Skeletal muscle tissue (tissue), 4 donors: ENCODE measurements around the gene LAMA2. TPM values are rescaled to one million over a fixed set of nuclear protein-coding genes. Genes with fewer than 3 reads are reported as not detected.

Source experiments
- H3K27ac ChIP-seq: one replicate; pipeline ENCODE4 v1.7.0; 2013; ENCODE audit warnings: mild to moderate bottlenecking, low read depth, low read length, inconsistent platforms
- H3K27me3 ChIP-seq, 3 donors: one replicate each; pipeline ENCODE4 v1.7.0; 2013; ENCODE audit warnings: low read length in 3 of 3; ENCODE audit not compliant: control insufficient read depth in 3 of 3, insufficient read depth in 3 of 3
- H3K36me3 ChIP-seq, 3 donors: one replicate each; pipeline ENCODE4 v1.7.0; 2013; ENCODE audit warnings: low read length in 3 of 3; ENCODE audit not compliant: control insufficient read depth in 3 of 3, insufficient read depth in 3 of 3
- H3K4me1 ChIP-seq, 3 donors: one replicate each; pipeline ENCODE4 v1.7.0; 2013; ENCODE audit warnings: low read length in 3 of 3, mild to moderate bottlenecking in 3 of 3; ENCODE audit not compliant: control insufficient read depth in 3 of 3, insufficient read depth in 3 of 3
- H3K4me3 ChIP-seq, 3 donors: one replicate each; pipeline ENCODE4 v1.7.0; 2013; ENCODE audit warnings: low read length in 3 of 3
- H3K9ac ChIP-seq, 3 donors: one replicate each; pipeline ENCODE4 v1.7.0; 2013; ENCODE audit warnings: low read length in 3 of 3, mild to moderate bottlenecking in 3 of 3, moderate library complexity in 2 of 3, low read depth in 1 of 3
- H3K9me3 ChIP-seq, 3 donors: one replicate each; pipeline ENCODE4 v1.7.0; 2013; ENCODE audit warnings: low read length in 3 of 3; ENCODE audit not compliant: control insufficient read depth in 3 of 3
- total RNA-seq: library from RNA; depleted of rRNA; stranded (reverse); fragments of >200 nt; gene quantifications from one replicate; pipeline ENCODE4 v1.2.3, GENCODE V29; 2014
- donor health status: Osteomylitis.

The LAMA2 gene
- total RNA-seq, 1 donor from 2014 or later = 187 TPM

DNA sequence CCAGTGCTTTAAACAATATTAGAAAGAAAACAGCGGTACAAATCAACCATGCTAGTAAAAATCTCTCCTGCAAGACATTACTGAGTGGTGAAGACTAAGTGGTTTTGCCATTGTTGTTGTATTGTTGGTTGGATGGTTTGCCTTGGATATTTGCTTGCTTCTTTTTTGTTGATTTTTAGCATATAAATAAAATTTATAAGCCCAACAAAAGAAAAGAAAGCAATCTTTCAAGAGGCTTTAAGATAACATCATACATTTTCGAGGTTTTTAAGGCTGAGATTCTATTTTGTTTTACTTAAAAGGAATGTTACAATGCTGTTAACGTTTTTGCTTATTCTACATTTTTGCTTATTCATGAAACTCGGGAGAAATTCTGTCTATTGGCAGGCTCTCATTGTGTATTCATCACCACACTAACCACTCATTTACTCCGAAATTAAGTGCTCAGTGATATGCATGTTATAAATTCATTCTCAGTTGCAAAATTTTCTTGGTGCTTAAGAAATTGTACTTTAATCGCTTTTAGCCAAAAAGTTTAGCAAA, 139.1 kb downstream of the LAMA2 start:
- H3K27ac ChIP-seq = no peak overlapping the region
- H3K9ac ChIP-seq = no peak overlapping the region
- H3K27me3 ChIP-seq = no peaks in the 10 kb centered on the region
- no peaks in the 10 kb centered on the region for H3K4me1 ChIP-seq
- no peak overlapping the region for H3K4me3 ChIP-seq
- no peaks in the 10 kb centered on the region for H3K36me3 ChIP-seq
- no peaks in the 10 kb centered on the region for H3K9me3 ChIP-seq

DNA sequence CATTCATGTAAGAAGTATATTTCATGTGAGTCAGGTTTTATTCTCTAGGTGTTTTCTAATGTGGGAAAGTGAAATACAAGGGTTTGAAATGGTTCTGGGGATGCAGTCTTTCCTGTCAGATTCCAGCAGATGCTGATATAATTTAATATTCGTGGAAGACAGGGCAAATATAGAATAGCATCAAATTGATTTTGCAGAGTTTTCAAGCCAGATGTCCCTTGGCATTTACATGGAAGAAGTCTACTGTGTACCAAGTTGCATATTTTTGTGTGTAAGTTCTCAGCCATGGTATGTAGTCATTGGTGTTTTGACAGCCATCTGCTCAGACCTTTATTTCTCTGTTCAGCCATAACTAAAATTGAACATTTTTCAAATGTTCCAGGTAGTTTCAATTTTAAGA, 143.7 kb downstream of the LAMA2 start:
- Histone ChIP-seq H3K9me3 (no peaks in the 10 kb centered on the region), H3K27me3 (no peaks in the 10 kb centered on the region), H3K27ac (no peak overlapping the region), H3K4me3 (no peak overlapping the region), H3K4me1 (no peaks in the 10 kb centered on the region), H3K36me3 (no peaks in the 10 kb centered on the region), H3K9ac (no peak overlapping the region)

DNA sequence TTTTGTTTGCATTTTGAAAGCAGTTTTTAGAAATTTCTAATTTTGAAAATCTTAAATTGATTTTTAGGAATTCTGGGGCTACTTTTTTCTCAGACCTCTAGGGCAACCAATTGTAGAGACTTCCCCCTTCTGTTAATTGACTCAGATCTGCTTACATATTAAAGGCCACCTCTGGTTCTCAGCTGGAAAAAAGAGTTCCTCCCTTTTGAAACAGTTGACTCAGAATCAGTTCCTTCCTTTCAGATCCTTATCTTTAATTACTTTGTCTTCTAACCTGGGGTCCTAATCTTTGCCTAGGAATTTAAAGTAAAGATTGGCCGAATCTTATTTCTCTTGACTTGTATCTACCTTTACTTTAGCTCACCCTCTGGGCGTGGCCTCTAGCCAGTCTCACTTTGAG, 146.8 kb downstream of the LAMA2 start:
- H3K27me3 ChIP-seq = no peaks in the 10 kb centered on the region
- H3K27ac ChIP-seq = no peak overlapping the region
- H3K4me3 ChIP-seq = no peak overlapping the region
- H3K4me1 ChIP-seq = no peaks in the 10 kb centered on the region
- no peaks in the 10 kb centered on the region for H3K36me3 ChIP-seq
- no peak overlapping the region for H3K9ac ChIP-seq
- no peaks in the 10 kb centered on the region for H3K9me3 ChIP-seq

DNA sequence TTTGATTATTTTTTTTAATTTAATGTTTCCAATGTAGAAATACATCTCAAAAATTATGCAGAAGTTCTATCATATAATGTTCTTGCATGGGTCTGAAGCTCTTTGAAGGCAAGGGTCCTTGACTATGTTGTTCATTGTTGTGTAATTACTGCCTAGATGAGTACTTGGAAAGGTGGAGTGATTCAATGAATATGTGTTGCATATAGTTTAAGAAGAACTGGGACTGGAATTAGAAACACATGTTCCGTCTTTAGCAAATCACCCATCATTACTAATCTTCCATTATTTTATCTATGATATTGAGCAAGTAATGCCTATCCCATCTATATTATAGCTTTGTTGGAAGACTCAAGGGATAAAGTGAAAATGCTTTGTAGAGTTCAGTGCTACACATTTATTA, 147.3 kb downstream of the LAMA2 start:
- H3K36me3 ChIP-seq = no peaks in the 10 kb centered on the region
- H3K9ac ChIP-seq = no peak overlapping the region
- no peaks in the 10 kb centered on the region for H3K27me3 ChIP-seq
- no peaks in the 10 kb centered on the region for H3K9me3 ChIP-seq
- no peak overlapping the region for H3K4me3 ChIP-seq
- H3K4me1 ChIP-seq = no peaks in the 10 kb centered on the region
- no peak overlapping the region for H3K27ac ChIP-seq

DNA sequence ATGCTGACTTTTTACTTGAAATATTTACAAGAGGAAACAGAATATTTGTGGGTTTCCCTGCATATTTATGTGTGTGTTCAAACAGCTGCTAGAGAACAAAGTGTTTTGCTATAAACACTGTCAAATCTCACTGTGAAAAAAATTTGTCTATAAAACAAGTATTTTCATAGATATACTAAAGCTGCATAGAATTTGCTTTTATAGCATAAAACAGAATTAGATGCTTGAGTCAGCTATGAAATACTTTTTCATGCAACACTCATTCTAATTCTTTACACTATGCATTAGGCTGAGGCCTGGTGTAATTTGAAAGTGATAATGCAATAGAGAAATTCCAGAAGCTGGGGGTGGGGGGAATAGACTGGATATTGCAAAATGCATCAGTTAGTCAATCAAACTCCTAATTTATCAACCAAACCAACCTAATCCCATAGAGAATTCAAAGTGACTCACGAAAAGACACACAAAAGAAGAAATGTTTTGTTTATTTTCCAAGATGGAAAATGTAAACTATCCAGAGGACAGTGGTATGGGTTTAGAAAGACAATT, 148.2 kb downstream of the LAMA2 start:
- H3K4me3 ChIP-seq = no peak overlapping the region
- H3K27me3 ChIP-seq = no peaks in the 10 kb centered on the region
- H3K4me1 ChIP-seq = no peaks in the 10 kb centered on the region
- no peak overlapping the region for H3K9ac ChIP-seq
- H3K9me3 ChIP-seq = no peaks in the 10 kb centered on the region
- H3K27ac ChIP-seq = no peak overlapping the region
- H3K36me3 ChIP-seq = no peaks in the 10 kb centered on the region

DNA sequence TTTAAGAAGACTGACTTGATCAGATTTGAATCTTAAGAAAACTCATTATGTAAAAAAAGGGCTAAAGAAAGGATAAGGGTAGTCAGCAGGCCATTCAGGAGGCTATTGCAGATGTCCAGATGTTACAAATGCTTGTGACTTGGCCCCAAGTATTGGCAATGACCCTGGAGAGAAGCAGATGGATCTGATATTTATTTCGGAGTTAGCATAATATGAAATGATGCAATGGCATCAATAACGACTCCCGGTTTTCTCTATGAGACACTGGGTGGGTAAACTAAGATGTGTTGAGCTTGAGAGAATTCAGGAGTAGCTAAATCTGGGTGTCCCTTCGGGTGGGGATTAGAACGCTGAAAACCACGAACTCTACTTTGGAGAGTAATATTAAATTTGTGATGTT, 149.7 kb downstream of the LAMA2 start:
- Histone ChIP-seq H3K27ac (peak overlapping the region; percentile 5), H3K4me1 (no peaks in the 10 kb centered on the region), H3K36me3 (no peaks in the 10 kb centered on the region), H3K27me3 (no peaks in the 10 kb centered on the region), H3K9me3 (no peaks in the 10 kb centered on the region), H3K9ac (no peak overlapping the region), H3K4me3 (no peak overlapping the region)

DNA sequence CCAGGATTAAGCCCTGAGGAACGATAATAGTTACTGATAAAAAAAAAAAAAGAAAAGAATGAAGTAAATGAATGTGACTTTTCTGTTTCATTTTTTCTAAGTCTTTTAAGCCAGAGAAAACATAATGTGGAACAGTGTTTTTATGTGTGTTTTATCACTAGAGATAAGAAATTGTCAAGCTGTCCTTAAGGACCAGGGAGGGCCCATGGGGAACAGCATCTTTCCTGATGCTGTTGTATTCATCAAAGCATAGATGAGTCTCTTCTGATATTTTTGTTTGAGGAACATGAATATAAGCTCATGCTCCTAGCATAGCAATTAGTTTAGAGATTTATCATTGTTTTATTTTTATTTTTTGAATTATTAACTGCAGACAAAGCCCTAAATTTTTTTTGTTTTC, 150.2 kb downstream of the LAMA2 start:
- H3K4me3 ChIP-seq = no peak overlapping the region
- no peak overlapping the region for H3K9ac ChIP-seq
- H3K27ac ChIP-seq = peak overlapping the region; percentile 5
- no peaks in the 10 kb centered on the region for H3K36me3 ChIP-seq
- no peaks in the 10 kb centered on the region for H3K4me1 ChIP-seq
- H3K9me3 ChIP-seq = no peaks in the 10 kb centered on the region
- H3K27me3 ChIP-seq = no peaks in the 10 kb centered on the region

DNA sequence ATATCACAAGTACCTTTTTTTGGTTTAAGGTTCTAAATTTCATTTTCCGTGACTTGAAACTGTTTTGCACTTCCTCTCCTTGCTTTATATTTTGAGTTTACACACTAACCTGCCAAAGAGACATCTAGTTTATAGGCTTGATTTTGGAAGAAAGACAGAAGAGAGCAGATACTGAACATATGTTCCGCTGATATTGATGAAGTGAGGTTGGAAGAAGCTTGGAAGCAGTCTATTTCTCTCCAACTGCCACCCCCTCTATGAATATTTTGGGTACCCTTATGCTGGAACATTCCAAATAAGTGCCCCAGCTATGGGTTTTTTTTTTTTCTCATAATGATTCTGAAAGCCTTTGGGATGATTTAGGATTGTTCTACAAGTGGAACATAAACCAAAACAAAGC, 150.6 kb downstream of the LAMA2 start:
- H3K27me3 ChIP-seq = no peaks in the 10 kb centered on the region
- H3K9ac ChIP-seq = no peak overlapping the region
- H3K9me3 ChIP-seq = no peaks in the 10 kb centered on the region
- no peak overlapping the region for H3K27ac ChIP-seq
- no peaks in the 10 kb centered on the region for H3K36me3 ChIP-seq
- H3K4me1 ChIP-seq = no peaks in the 10 kb centered on the region
- H3K4me3 ChIP-seq = no peak overlapping the region

DNA sequence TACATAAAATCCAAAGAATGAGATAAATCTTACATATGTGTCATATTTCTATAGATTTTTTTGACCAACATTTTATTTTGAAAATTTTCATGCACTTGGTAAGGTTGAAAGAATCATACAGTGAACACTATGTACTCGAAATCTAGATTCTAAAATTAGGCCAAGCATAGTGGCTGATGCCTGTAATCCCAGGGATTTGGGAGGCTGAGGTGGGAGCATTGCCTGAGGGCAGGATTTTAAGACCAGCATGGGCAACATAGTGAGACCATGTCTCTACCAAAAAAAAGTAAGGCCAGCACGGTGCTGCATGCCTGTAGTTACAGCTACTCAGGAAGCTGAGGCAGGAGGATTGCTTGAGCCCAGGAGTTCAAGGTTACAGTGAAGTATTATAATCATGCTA, 158.6 kb downstream of the LAMA2 start:
- no peak overlapping the region for H3K4me3 ChIP-seq
- H3K9ac ChIP-seq = no peak overlapping the region
- H3K9me3 ChIP-seq = peaks cover 0 to 2% (median 0%) of the 10 kb centered on the region in 3 donors
- H3K36me3 ChIP-seq = no peaks in the 10 kb centered on the region
- H3K4me1 ChIP-seq = no peaks in the 10 kb centered on the region
- no peak overlapping the region for H3K27ac ChIP-seq
- no peaks in the 10 kb centered on the region for H3K27me3 ChIP-seq

DNA sequence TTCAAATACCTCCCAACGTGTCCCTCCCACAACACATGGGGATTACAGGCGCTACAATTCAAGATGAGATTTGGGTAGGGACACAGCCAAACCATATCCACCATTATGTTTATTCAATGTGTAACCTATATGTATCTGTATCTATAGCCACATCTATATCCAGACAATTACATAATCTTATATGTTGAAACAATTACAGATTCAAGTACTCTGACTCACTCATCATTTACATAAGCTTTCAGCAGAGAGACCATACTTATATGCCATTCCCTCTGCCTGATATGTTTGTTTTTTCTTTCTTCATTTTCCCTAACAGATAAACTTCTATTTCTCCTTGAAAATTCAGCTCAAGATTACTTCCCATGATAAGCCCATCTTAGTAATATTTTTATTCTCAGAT, 163.6 kb downstream of the LAMA2 start:
- Histone ChIP-seq H3K36me3 (peaks cover 0 to 7% (median 0%) of the 10 kb centered on the region in 3 donors), H3K9ac (no peak overlapping the region), H3K4me1 (no peaks in the 10 kb centered on the region), H3K9me3 (peaks cover 0 to 2% (median 0%) of the 10 kb centered on the region in 3 donors), H3K4me3 (no peak overlapping the region), H3K27ac (no peak overlapping the region), H3K27me3 (no peaks in the 10 kb centered on the region)
